ENCODE results near the gene RMP24.

Gene RMP24

DNA sequence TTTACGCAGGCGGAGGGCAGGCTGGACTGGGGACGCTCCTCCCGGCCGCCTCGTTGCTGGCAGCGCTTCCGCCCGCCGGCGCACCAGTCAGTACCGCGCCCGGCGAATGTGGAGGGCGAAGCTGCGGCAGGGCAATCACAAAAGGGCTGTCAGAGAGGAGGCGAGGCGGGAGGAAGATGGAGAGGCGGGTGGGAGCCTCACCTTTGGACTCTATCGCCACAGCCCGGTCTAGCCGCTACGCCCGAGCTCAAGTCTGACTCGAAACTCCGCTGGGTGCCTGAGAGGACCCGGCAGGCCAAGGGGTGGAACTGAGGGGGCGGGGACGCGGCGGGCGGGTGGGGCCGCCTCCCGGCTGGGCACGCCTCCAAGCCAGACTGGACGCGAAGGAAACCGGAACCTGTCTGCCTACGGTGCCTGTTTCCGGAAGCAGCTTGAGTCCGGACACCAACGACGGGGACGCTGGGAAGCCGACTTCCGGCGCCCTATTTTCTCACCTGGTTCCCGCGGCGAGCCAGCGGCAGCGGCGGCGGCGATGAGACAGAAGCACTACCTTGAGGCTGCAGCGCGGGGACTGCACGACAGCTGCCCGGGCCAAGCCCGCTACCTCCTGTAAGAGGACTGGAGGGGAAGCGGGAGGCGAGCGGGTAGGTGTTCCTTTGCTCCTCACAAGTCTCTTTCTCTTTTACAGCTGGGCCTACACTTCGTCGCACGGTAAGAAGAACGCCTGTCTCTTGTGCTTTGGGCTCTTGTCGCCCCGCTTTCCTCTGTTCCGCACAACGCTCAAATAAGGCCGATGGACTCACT, at the start of gene RMP24 (continued):
- TF ChIP-seq RXRB (CRISPR knock-in tag; IDR thresholded peaks at IDR 0.05; ENCODE audit: borderline replicate concordance) (peak; percentile 72), ZNF569 (CRISPR knock-in tag; IDR thresholded peaks at IDR 0.05; ENCODE audit: borderline replicate concordance) (no peak), ZSCAN29 (CRISPR knock-in tag; conservative IDR thresholded peaks at IDR 0.05) (peak; percentile 73), MED13 (CRISPR knock-in tag; IDR thresholded peaks at IDR 0.05) (peak; percentile 71; the same call in 1 of the 2 replicates), NR2C2 (CRISPR knock-in tag; IDR thresholded peaks at IDR 0.05; ENCODE audit: borderline replicate concordance) (peak; percentile 69), MLX (CRISPR knock-in tag; IDR thresholded peaks at IDR 0.05) (peak; percentile 41; the same call in 1 of the 2 replicates), THRA (CRISPR knock-in tag; IDR thresholded peaks at IDR 0.05; ENCODE audit: borderline replicate concordance) (peak; percentile 64), ZNF224 (CRISPR knock-in tag; IDR thresholded peaks at IDR 0.05) (0 out of 2 replicates have a peak, but pooled peaks have one; percentile 19), ZNF3 (CRISPR knock-in tag; IDR thresholded peaks at IDR 0.05) (no peak), ZNF160 (CRISPR knock-in tag; IDR thresholded peaks at IDR 0.05) (peak; percentile 19; the same call in 1 of the 2 replicates), MYNN (CRISPR knock-in tag; IDR thresholded peaks at IDR 0.05; ENCODE audit: low read depth) (no peak), HES4 (CRISPR knock-in tag; IDR thresholded peaks at IDR 0.05; ENCODE audit: borderline replicate concordance) (0 out of 2 replicates have a peak, but pooled peaks have one; percentile 84), ZNF670 (CRISPR knock-in tag; IDR thresholded peaks at IDR 0.05; ENCODE audit: borderline replicate concordance) (peak; percentile 91), LRRFIP1 (CRISPR knock-in tag; conservative IDR thresholded peaks at IDR 0.05) (no peak), NFYC (CRISPR knock-in tag; IDR thresholded peaks at IDR 0.05) (peak; percentile 21), SETDB1 (CRISPR knock-in tag; IDR thresholded peaks at IDR 0.05; ENCODE audit: borderline replicate concordance) (no peak)
- TF ChIP-seq, protein P1, sequence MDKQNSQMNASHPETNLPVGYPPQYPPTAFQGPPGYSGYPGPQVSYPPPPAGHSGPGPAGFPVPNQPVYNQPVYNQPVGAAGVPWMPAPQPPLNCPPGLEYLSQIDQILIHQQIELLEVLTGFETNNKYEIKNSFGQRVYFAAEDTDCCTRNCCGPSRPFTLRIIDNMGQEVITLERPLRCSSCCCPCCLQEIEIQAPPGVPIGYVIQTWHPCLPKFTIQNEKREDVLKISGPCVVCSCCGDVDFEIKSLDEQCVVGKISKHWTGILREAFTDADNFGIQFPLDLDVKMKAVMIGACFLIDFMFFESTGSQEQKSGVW (CRISPR knock-in tag; IDR thresholded peaks at IDR 0.05; ENCODE audit: borderline replicate concordance): no peak
- TF ChIP-seq, protein P2, sequence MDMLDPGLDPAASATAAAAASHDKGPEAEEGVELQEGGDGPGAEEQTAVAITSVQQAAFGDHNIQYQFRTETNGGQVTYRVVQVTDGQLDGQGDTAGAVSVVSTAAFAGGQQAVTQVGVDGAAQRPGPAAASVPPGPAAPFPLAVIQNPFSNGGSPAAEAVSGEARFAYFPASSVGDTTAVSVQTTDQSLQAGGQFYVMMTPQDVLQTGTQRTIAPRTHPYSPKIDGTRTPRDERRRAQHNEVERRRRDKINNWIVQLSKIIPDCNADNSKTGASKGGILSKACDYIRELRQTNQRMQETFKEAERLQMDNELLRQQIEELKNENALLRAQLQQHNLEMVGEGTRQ (IDR thresholded peaks at IDR 0.05; ENCODE audit: low read depth, low read length): no peak
- TF ChIP-seq, protein P2 (CRISPR knock-in tag; IDR thresholded peaks at IDR 0.05; ENCODE audit: borderline replicate concordance): no peak
- TF ChIP-seq, protein P3, sequence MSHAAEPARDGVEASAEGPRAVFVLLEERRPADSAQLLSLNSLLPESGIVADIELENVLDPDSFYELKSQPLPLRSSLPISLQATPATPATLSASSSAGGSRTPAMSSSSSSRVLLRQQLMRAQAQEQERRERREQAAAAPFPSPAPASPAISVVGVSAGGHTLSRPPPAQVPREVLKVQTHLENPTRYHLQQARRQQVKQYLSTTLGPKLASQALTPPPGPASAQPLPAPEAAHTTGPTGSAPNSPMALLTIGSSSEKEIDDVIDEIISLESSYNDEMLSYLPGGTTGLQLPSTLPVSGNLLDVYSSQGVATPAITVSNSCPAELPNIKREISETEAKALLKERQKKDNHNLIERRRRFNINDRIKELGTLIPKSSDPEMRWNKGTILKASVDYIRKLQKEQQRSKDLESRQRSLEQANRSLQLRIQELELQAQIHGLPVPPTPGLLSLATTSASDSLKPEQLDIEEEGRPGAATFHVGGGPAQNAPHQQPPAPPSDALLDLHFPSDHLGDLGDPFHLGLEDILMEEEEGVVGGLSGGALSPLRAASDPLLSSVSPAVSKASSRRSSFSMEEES (CRISPR knock-in tag; IDR thresholded peaks at IDR 0.05): 0 out of 2 replicates have a peak, but pooled peaks have one; percentile 35
